ENCODE results near the gene NETO2.
"Not testable (repeated sequence)": the region's sequence is repeated elsewhere in the genome, so short reads cannot be mapped to it uniquely, and the experiment has no call there.

- TF ChIP-seq CTCF (IDR thresholded peaks at IDR 0.05); POLR2A (IDR thresholded peaks at IDR 0.05; ENCODE audit: low read depth): not testable (repeated sequence)
Measured at GRCh38 chr16:47102921-47103320, 40.8 kb downstream of the NETO2 start.

All from esophagus muscularis mucosa (tissue), 3 donors.